GM18520 (cell line): ENCODE data around the gene DUSP8.

Experiments
- ATAC-seq: cut with Tn5 transposase; IDR thresholded peaks from one replicate; pipeline ENCODE4 v1.9.1; 2021; ENCODE audit not compliant: unreplicated experiment

The DUSP8 gene

DNA sequence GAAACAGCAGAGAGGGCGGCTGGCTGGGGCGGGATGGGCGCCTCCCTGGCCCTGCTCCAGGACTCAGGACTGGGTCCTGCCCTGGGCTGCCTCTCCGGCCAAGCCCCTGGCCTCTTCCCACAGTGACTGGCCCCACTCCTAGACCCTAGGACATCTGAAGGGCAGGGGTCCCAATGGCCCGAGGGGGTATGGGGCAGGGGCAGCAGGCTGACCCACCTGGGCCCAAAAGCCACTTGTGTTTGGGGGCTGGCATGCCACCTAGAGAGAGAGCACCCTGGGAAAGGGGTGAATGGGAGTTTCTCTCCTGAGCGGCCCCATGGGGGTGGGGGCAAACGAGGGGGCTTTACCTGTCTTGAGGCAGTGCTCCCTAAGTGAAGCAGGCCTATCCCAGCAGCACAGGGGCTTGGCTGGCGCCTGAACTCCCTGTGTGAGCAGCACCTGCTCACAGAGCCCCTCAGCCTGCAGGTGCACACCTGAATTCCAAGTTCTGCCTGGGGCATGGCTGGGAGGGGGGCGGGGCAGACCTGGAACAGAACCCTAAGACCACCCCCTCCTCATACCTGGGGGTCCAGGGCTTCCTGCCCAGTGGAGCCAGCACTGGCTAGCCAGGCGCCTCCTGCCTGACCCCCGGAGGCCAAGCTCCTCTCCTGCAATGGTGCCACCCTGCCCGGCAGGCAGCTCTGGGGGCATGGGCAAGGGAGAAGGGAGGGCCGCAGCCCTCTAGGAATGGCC lies 16.9 kb downstream of the DUSP8 start:
- ATAC-seq, result no peak

GRCh38 chr11:1553808-1554594 lies 18.1 kb downstream of the DUSP8 start:
- no peak for ATAC-seq

GRCh38 chr11:1549338-1550330 lies 22.4 kb downstream of the DUSP8 start:
- no peak for ATAC-seq

DNA sequence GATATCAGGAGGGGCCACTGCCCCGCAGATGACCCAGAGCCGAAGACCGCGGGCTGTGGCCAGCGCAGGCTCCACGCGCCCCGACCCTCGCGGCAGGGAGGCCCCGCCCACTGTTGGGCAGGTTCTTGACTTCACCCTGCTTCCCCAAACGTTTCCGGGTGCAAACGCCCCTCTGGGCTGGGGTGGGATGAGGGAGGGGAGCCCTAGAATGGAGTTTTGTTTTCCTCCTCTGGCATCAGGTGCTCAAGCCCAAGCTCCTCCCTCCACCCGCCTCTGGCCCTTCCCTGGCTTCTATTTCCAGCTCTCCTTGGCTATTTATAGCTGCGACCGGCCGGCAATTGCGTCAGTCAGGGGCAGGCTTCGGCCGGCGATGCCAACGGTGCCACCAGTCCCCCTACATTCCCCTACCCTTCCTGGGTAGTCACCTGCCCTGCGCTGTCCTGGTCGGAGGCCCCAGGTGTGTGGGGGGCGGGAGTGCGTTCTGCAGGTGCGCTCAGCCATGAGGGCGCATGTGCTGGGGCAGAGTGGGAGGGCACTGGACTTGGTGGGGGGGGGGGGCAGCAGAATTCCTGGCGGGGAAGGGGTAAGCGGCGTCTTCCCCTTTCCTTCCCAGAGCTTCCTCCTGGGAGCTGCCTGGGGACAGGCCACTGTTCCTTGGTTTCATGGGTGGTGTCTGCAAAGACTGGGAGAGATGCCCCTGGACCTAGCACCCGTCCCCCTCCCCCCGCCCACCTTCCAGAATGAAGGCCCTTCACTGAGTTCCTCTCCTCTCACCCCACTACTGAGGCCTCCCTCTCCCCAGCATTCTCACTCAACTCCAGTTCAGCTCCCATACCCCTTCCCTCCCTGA lies 23.6 kb downstream of the DUSP8 start:
- ATAC-seq, result no peak

- ATAC-seq, result no peak
Observed at GRCh38 chr11:1547467-1548098, 24.5 kb downstream of the DUSP8 start.

DNA sequence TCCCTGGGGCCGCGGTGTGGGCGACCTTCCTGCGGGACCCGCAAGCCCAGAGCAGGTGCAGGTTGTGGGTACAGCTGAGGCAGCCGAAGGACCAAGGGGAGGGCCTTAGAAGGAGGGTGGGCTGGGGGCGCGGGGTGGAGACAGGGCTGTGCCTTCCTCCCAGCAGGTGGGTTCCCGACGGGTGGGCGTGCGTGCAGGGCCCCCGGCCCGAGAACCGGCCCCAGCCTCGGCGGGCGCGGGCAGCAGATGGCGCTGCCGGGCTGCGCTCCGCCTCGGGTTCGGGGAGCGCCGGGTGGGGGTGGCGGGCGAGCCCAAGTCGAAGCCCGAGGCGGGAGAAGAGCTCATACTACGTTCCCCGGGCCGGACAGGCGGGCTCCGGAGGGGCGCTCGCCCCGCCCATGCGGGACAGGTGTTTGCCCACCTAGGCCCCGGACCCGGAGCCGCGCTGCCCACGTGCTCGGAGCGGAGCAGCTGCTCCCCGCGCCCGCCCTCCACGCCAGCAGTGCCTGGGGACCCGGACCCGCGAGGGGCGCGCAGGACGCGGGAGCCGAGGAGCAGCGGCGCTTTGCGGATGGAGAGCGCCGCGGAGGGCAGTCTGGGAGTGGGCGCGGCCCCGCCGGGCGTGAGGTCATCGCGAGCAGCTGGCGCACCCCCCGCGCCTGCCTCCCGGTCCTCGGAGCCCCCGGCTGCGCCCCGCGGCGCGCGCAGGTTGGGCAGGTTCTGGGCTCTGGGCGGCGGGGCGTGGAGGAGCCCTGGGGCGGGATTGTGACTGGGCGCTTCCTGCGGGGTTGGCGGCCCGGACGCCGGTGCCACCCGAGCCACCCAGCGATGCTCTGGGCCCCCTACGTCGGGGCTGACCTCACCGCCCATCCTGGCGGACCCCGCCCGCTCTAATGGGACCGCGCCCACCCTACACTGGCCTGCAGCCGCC lies 25.3 kb downstream of the DUSP8 start:
- ATAC-seq, result no peak

DNA sequence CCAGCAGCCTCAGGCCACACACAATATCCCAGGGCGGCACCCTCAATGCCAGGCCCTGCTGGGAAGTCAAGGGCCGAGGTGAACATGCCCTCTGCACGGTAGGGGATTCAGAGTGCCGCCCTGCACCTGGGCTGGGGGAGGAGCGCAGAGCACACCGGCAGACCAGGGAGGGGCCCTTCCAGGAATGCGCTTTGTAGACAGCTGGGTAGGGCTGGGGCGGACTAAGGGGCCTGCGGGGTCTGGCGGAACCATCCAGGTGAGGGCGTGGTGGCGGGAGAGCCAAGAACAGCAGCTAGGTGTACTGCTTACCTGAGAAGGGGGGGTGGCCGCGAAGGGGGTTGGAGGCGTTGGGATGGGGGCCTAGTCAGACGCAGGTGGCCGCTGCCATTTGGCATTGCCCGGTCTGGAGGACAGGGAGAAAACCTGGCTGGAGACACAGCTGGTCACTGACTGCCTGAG lies 26.0 kb downstream of the DUSP8 start:
- no peak for ATAC-seq

GRCh38 chr11:1545432-1545831 lies 26.6 kb downstream of the DUSP8 start:
- no peak for ATAC-seq

GRCh38 chr11:1544536-1544935 lies 27.5 kb downstream of the DUSP8 start:
- no peak for ATAC-seq

DNA sequence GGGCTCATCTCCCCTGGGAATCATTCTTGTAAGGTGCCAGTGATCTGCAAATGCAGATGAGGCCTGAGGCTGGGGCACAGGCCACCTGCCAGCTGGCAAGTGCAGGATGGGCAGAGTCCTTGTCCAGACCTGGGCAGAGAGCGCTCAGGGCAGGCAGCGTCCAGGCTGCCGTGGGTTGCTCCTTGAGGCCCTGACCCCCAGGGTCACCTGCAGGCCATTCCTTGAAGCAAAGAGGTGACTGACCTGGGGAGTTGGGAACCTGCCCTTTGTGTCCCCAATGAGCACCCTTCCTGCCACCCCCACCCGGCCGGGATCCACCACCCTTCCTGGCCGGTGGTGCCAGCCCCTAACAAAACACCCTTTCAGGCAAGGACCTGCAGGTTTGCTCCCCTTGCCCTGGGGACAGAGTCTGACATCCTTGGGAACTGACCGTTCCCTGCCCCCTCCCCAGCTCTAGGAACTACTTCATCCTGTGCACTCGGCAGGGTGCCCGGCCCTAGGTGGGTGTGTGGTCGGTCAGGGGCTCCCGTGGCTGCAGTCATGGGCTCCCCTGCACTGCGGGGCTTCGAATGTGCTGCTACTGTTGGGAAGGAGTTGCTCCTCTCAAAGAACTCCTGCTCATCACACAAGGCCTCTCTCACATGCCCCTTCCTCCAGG lies 28.3 kb downstream of the DUSP8 start:
- no peak for ATAC-seq

DNA sequence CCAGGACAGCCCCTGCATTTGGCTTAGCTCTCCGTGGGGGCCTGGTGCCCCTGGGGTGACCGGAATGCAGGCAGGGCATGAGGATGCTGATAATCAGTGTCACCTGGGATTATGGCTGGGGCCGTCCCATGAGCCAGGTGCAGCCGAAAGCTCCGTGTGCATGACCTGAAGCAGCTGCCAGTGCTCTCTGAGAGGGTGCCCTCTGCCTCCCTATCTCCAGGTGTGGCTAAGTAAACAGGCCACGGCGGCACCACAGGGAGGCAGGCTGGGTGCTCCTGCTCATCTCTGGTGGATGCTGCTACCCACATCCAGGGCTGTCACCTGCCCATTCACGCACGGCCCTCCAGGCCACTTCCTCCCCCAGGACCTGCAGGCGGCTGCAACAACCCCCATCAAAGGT lies 29.8 kb downstream of the DUSP8 start:
- ATAC-seq, result no peak

DNA sequence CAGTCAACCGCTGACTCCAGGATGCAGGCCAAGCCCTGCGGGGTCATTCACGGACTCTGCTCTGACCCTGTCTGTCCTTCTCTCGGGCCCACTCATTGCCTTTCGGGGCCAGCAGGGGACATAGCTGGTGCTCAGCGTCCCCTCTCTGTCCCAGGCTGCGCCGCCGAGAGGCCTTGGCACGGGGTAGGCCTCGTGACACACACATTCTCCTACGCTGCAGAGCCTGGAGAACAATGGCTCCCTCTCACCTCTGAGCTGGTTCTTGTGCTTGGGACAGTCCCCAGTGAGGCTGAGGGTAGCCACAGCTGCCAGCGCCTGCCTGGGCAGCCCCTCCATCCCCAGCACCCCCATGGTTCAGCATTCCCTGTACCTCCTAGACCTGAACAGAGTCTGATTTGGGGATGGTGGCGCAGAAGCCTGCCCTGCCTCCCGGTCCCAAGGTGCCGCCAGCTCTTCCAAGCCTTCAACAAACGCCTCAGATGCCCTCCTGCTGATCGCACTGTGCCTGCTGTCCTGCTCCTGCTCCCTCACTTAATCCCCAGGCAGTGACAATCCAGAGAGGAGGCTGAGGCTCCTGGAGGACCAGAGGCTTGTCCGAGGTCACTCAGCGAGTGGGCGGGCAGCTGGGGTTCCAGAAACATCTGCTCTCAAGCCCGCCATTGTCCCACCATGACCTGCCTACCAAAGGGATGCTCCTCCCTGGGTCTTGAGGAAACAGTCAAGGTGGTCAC lies 30.4 kb downstream of the DUSP8 start:
- ATAC-seq, result no peak

DNA sequence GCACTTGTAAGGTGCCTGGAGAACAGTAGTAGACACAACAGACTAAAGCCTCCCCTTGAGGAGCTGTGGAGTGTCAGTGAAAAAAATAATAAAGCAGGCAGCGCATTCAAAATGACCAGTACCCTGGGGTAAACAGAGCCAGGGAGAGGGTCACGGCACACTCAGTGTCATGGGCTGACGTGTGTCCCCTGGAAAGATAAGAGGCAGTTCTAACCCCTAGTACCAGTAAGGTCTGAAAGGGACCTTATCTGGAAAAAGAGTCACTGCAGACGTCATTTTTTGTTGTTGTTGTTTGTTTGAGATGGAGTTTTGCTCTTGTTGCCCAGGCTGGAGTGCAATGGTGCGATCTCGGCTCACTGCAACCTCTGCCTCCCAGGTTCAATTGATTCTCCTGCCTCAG lies 32.0 kb downstream of the DUSP8 start:
- no peak for ATAC-seq

DNA sequence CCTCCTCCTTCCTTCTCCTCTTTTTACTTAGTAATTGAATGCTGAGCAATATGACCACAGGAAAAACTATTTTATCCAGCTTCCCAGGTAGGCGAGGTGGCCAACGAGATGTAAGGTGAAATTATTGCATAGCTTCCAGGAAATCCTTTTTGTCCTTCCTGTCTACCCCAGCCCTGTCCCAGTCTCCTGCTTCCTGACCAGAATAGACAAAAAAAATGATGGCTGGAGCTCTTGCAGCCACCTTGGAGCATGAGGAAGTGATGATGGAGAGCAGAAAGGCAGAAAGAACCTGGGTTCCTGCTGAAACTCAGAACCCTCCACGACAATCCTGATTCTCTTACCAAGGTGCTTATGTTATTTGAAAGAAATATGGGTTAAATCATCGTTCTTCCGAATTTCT lies 33.9 kb downstream of the DUSP8 start:
- ATAC-seq, result no peak

GRCh38 chr11:1536065-1536843 lies 35.8 kb downstream of the DUSP8 start:
- no peak for ATAC-seq

GRCh38 chr11:1534682-1535081 lies 37.4 kb downstream of the DUSP8 start:
- ATAC-seq, result no peak

- no peak for ATAC-seq
Observed at GRCh38 chr11:1534171-1534570, 37.9 kb downstream of the DUSP8 start.
